SK-N-SH (cell line): ENCODE measurements around the gene MGAT4A. TPM values are rescaled to one million over a fixed set of nuclear protein-coding genes. Genes with fewer than 3 reads are reported as not detected.

Experiments used
- CTCF ChIA-PET: fragments of 300-600, 350-600 bp; formaldehyde crosslinking; extraction: SDS; loops from one replicate; lab custom pipeline; 2021; lab: Yijun Ruan, JAX
- POLR2A ChIA-PET: fragments of 350-600 bp; sonication (Branson Sonifier 250); formaldehyde crosslinking; extraction: SDS; loops from one replicate; lab custom pipeline; 2020; ENCODE audit warnings: antibody characterized with exemption, inconsistent platforms; lab: Yijun Ruan, JAX
- DNase-seq: peaks from one replicate; pipeline ENCODE4 v3.0.0; 2012
- H2AFZ ChIP-seq: fragments of 200-600 bp; sonication (generic); 2 replicates; pipeline ENCODE4 v1.8.1; 2016; ENCODE audit warnings: antibody characterized with exemption, mild to moderate bottlenecking, low read depth
- H3F3A ChIP-seq: fragments of 200-600 bp; sonication (generic); replicated peaks from 2 replicates; pipeline ENCODE3; 2016; ENCODE audit warnings: antibody characterized with exemption, mild to moderate bottlenecking; ENCODE audit not compliant: insufficient read depth
- H3K27ac ChIP-seq, 2 experiments: fragments of 200-500 bp in 1 of 2; fragments of 200-600 bp in 1 of 2; sonication (Bioruptor generic) in 1 of 2; sonication (generic), shearing (Covaris generic) in 1 of 2; 2 replicates each; pipeline versions ENCODE4 v1.5.1 to v1.6.1; 2014 to 2016; ENCODE audit warnings: low read depth in 2 of 2, inconsistent platforms in 1 of 2, low read length in 1 of 2, mild to moderate bottlenecking in 1 of 2, mixed read lengths in 1 of 2
- H3K27me3 ChIP-seq: fragments of 200-600 bp; sonication (generic), shearing (Covaris generic); 2 replicates; pipeline ENCODE4 v1.6.1; 2016; ENCODE audit warnings: mixed run types; ENCODE audit not compliant: insufficient read depth
- H3K36me3 ChIP-seq, 2 experiments: fragments of 200-500 bp in 1 of 2; fragments of 200-600 bp in 1 of 2; sonication (Bioruptor generic) in 1 of 2; sonication (generic) in 1 of 2; replicated peaks in 1 of 2; 2 replicates each; pipeline versions ENCODE3 to v1.5.1; 2014 to 2016; ENCODE audit warnings: low read length in 1 of 2, mild to moderate bottlenecking in 1 of 2; ENCODE audit not compliant: insufficient read depth in 2 of 2, control insufficient read depth in 1 of 2
- H3K4me1 ChIP-seq, 2 experiments: fragments of 200-500 bp in 1 of 2; fragments of 200-600 bp in 1 of 2; sonication (Bioruptor generic) in 1 of 2; sonication (generic), shearing (Covaris generic) in 1 of 2; 2 replicates each; pipeline versions ENCODE4 v1.5.1 to v1.6.1; 2014 to 2016; ENCODE audit warnings: low read depth in 1 of 2, low read length in 1 of 2, mixed run types in 1 of 2; ENCODE audit not compliant: insufficient read depth in 2 of 2, control insufficient read depth in 1 of 2
- H3K4me2 ChIP-seq: fragments of 200-600 bp; sonication (generic), shearing (Covaris generic); 2 replicates; pipeline ENCODE4 v1.6.1; 2017; ENCODE audit warnings: mixed run types
- H3K4me3 ChIP-seq, 2 experiments: fragments of 200-500 bp in 1 of 2; fragments of 200-600 bp in 1 of 2; sonication (Bioruptor generic) in 1 of 2; sonication (generic), shearing (Covaris generic) in 1 of 2; 2 replicates each; pipeline versions ENCODE4 v1.5.1 to v1.8.1; 2014 to 2016; ENCODE audit warnings: low read depth in 2 of 2, inconsistent platforms in 1 of 2, low read length in 1 of 2, mild to moderate bottlenecking in 1 of 2, mixed read lengths in 1 of 2, moderate library complexity in 1 of 2
- H3K79me2 ChIP-seq: fragments of 200-600 bp; sonication (generic); 2 replicates; pipeline ENCODE4 v1.8.1; 2017; ENCODE audit warnings: mild to moderate bottlenecking; ENCODE audit not compliant: insufficient read depth
- H3K9ac ChIP-seq: fragments of 200-600 bp; sonication (generic); 2 replicates; pipeline ENCODE4 v1.6.1; 2017; ENCODE audit warnings: mixed run types
- H3K9me2 ChIP-seq: fragments of 200-600 bp; sonication (generic); 2 replicates; pipeline ENCODE4 v1.6.1; 2017; ENCODE audit warnings: mixed run types
- H3K9me3 ChIP-seq: fragments of 200-600 bp; sonication (generic); 2 replicates; pipeline ENCODE4 v1.6.1; 2017; ENCODE audit warnings: mixed run types, mild to moderate bottlenecking, moderate library complexity
- H4K20me1 ChIP-seq: fragments of 200-600 bp; sonication (generic); 2 replicates; pipeline ENCODE4 v1.6.1; 2017; ENCODE audit warnings: mild to moderate bottlenecking, mixed run types; ENCODE audit not compliant: insufficient read depth
- ELF1 ChIP-seq: IDR thresholded peaks from 2 replicates; pipeline ENCODE4 v1.4.0; 2012
- FOXJ3 ChIP-seq: sonication (generic); formaldehyde crosslinking; IDR thresholded peaks from 2 replicates; pipeline ENCODE4 v1.5.1; 2020; ENCODE audit warnings: mild to moderate bottlenecking, missing genetic modification reagents
- FOXM1 ChIP-seq: IDR thresholded peaks from 2 replicates; pipeline ENCODE4 v1.4.0; 2012; ENCODE audit warnings: low read depth, mild to moderate bottlenecking
- MAX ChIP-seq: IDR thresholded peaks from 2 replicates; pipeline ENCODE4 v1.4.0; 2012; ENCODE audit warnings: low read depth
- MEF2A ChIP-seq: IDR thresholded peaks from 2 replicates; pipeline ENCODE4 v1.4.0; 2012; ENCODE audit warnings: low read depth, borderline replicate concordance
- NRF1 ChIP-seq: IDR thresholded peaks from 2 replicates; pipeline ENCODE4 v1.6.1; 2012; ENCODE audit warnings: low read depth, mild to moderate bottlenecking, low read length
- PBX3 ChIP-seq: IDR thresholded peaks from 2 replicates; pipeline ENCODE4; 2012
- POLR2AphosphoS5 ChIP-seq: IDR thresholded peaks from 2 replicates; pipeline ENCODE4 v1.6.1; 2012; ENCODE audit warnings: low read depth, low read length
- TCF12 ChIP-seq: IDR thresholded peaks from 2 replicates; pipeline ENCODE4 v1.4.0; 2012
- TEAD4 ChIP-seq: IDR thresholded peaks from 2 replicates; pipeline ENCODE4 v1.4.0; 2012; ENCODE audit warnings: mild to moderate bottlenecking, borderline replicate concordance; ENCODE audit not compliant: insufficient read depth
- USF2 ChIP-seq: fragments of 150-350 bp; IDR thresholded peaks from 2 replicates; pipeline ENCODE4 v1.6.1; 2017; ENCODE audit warnings: antibody characterized with exemption, low read length, low read depth, borderline replicate concordance
- WGBS: methylation state at CpG from one replicate; pipeline ENCODE4 v1.1.6; 2017; ENCODE audit warnings: low lambda C conversion rate; 5-methylcytosine and 5-hydroxymethylcytosine counted together
- polyA plus RNA-seq, 3 experiments: library from polyadenylated mRNA; depleted of rRNA; stranded (reverse); fragments of >200 nt; gene quantifications; 2 replicates each; pipeline ENCODE4 v1.2.3, GENCODE V29; 2012

Gene MGAT4A
- polyA plus RNA-seq, 1 of the 3 experiments (the other 2 are of a cell fraction), result 0.07 TPM

GRCh38 chr2:98715812-98716451 lies 15.0 kb downstream of the MGAT4A start:
- no peaks in the 10 kb centered on the region for H3K9me2 ChIP-seq
- ChIA-PET POLR2A (no interaction called here), CTCF (interaction anchor here (1.0 kb wide), 1 partner anchor 12 kb away, joined by 3 read pairs; no protein-coding TSS in a partner anchor)
- no peak overlapping the region for H3K27ac ChIP-seq
- H3K9me3 ChIP-seq, result no peaks in the 10 kb centered on the region
- H4K20me1 ChIP-seq, result no peaks in the 10 kb centered on the region
- no peak for DNase-seq
- H3K79me2 ChIP-seq, result no peaks in the 10 kb centered on the region
- no peaks in the 10 kb centered on the region for H3K36me3 ChIP-seq
- no peak overlapping the region for H3K4me2 ChIP-seq
- H3K27me3 ChIP-seq, result no peaks in the 10 kb centered on the region; the same call in 1 of the 2 replicates
- H3K4me1 ChIP-seq, result no peaks in the 10 kb centered on the region
- no peak overlapping the region for H3K4me3 ChIP-seq
- 66% methylated on average over 9 of the region's 9 CpGs for WGBS
- H2AFZ ChIP-seq, result no peak overlapping the region
- H3F3A ChIP-seq, result no peaks in the 10 kb centered on the region
- TF ChIP-seq FOXM1 (no peak), PBX3 (no peak), NRF1 (no peak), POLR2AphosphoS5 (no peak), MAX (no peak), USF2 (no peak), TCF12 (no peak), FOXJ3 (CRISPR knock-in tag) (no peak), TEAD4 (no peak), ELF1 (no peak)
- no peak overlapping the region for H3K9ac ChIP-seq

GRCh38 chr2:98713332-98714015 lies 17.5 kb downstream of the MGAT4A start:
- Histone ChIP-seq H3K4me2 (no peak overlapping the region), H3K79me2 (no peaks in the 10 kb centered on the region), H3K36me3 (no peaks in the 10 kb centered on the region), H3F3A (no peaks in the 10 kb centered on the region), H4K20me1 (no peaks in the 10 kb centered on the region), H3K9ac (no peak overlapping the region), H3K4me3 (no peak overlapping the region), H3K9me3 (no peaks in the 10 kb centered on the region), H3K9me2 (no peaks in the 10 kb centered on the region), H3K27me3 (no peaks in the 10 kb centered on the region), H3K4me1 (no peaks in the 10 kb centered on the region), H2AFZ (no peak overlapping the region), H3K27ac (no peak overlapping the region)
- TF ChIP-seq MEF2A, result no peak
- TF ChIP-seq TCF12, result no peak
- WGBS, result 43% methylated on average over 4 of the region's 4 CpGs
- CTCF ChIA-PET, result no interaction called here
- DNase-seq, result no peak
- POLR2A ChIA-PET, result no interaction called here
